NCI-H345 treated with DMSO at 0.1 percent for 48 hours (cell line): ENCODE measurements around the gene PPARD.
"Not testable (repeated sequence)": the region's sequence is repeated elsewhere in the genome, so short reads cannot be mapped to it uniquely, and the experiment has no call there.

ENCODE experiments used
- DNase-seq: peaks from one replicate; lab custom pipeline; 2025; ENCODE audit not compliant: unreplicated experiment; lab: John Stamatoyannopoulos, UW

Gene PPARD

GRCh38 chr6:35403544-35404442 is 61.4 kb downstream of the PPARD start:
- DNase-seq: no peak

GRCh38 chr6:35406711-35407485 is 64.5 kb downstream of the PPARD start:
- no peak for DNase-seq

GRCh38 chr6:35409245-35409644 is 66.9 kb downstream of the PPARD start:
- no peak for DNase-seq

- no peak for DNase-seq
These were observed 67.8 kb downstream of the PPARD start for GRCh38 chr6:35410131-35410530.

- no peak for DNase-seq
These were observed 68.7 kb downstream of the PPARD start for GRCh38 chr6:35411066-35411465.

- no peak for DNase-seq
These were observed 69.7 kb downstream of the PPARD start for GRCh38 chr6:35412102-35412501.

GRCh38 chr6:35413911-35414310 is 71.6 kb downstream of the PPARD start:
- DNase-seq: no peak

GRCh38 chr6:35415065-35415891 is 72.9 kb downstream of the PPARD start:
- peak; percentile 96 for DNase-seq

- no peak for DNase-seq
These were observed 75.8 kb downstream of the PPARD start for GRCh38 chr6:35417979-35418661.

- no peak for DNase-seq
These were observed 77.1 kb downstream of the PPARD start for GRCh38 chr6:35419417-35419816.

- no peak for DNase-seq
These were observed 77.6 kb downstream of the PPARD start for GRCh38 chr6:35419961-35420360.

- DNase-seq: no peak
These were observed 82.9 kb downstream of the PPARD start for GRCh38 chr6:35425284-35425683.

GRCh38 chr6:35426074-35426473 is 83.7 kb downstream of the PPARD start:
- DNase-seq: no peak

- no peak for DNase-seq
These were observed 85.1 kb downstream of the PPARD start for GRCh38 chr6:35427435-35427834.

- DNase-seq: no peak
These were observed 85.5 kb downstream of the PPARD start for GRCh38 chr6:35427851-35428321.

- DNase-seq: no peak
These were observed 86.2 kb downstream of the PPARD start for GRCh38 chr6:35428421-35429149.

- no peak for DNase-seq
These were observed 87.1 kb downstream of the PPARD start for GRCh38 chr6:35429463-35429862.

GRCh38 chr6:35432291-35432690 is 89.9 kb downstream of the PPARD start:
- DNase-seq: no peak

- not testable (repeated sequence) for DNase-seq
These were observed 90.3 kb downstream of the PPARD start for GRCh38 chr6:35432702-35433101.
